Nephron progenitor cell (in vitro differentiated cells): ENCODE measurements around the gene ELANE.

Source experiments
- DNase-seq: peaks from one replicate; pipeline ENCODE4 v3.0.0; 2021
- H3K27ac Mint-ChIP-seq: 2 replicates; pipeline ENCODE4 v1.8.0; 2021; ENCODE audit warnings: mild to moderate bottlenecking, moderate library complexity, mixed read lengths
- H3K27me3 Mint-ChIP-seq: 2 replicates; pipeline ENCODE4 v1.8.0; 2021; ENCODE audit warnings: mild to moderate bottlenecking, low read depth, mixed read lengths; ENCODE audit not compliant: poor library complexity
- H3K36me3 Mint-ChIP-seq: 2 replicates; pipeline ENCODE4 v1.8.0; 2021; ENCODE audit warnings: low read depth, mixed read lengths
- H3K4me1 Mint-ChIP-seq: 2 replicates; pipeline ENCODE4 v1.8.0; 2021; ENCODE audit warnings: mixed read lengths
- H3K4me3 Mint-ChIP-seq: 2 replicates; pipeline ENCODE4 v1.8.0; 2021; ENCODE audit warnings: mild to moderate bottlenecking, moderate library complexity, mixed read lengths
- H3K9me3 Mint-ChIP-seq: 2 replicates; pipeline ENCODE4 v1.8.0; 2021; ENCODE audit warnings: mild to moderate bottlenecking, moderate library complexity, mixed read lengths
- TF ChIP-seq, protein P1 (sequence below): fragments of 200-600 bp; sonication (generic); IDR thresholded peaks from 2 replicates; pipeline ENCODE4 v1.5.0; 2021; ENCODE audit warnings: antibody characterized with exemption

The ELANE gene

DNA sequence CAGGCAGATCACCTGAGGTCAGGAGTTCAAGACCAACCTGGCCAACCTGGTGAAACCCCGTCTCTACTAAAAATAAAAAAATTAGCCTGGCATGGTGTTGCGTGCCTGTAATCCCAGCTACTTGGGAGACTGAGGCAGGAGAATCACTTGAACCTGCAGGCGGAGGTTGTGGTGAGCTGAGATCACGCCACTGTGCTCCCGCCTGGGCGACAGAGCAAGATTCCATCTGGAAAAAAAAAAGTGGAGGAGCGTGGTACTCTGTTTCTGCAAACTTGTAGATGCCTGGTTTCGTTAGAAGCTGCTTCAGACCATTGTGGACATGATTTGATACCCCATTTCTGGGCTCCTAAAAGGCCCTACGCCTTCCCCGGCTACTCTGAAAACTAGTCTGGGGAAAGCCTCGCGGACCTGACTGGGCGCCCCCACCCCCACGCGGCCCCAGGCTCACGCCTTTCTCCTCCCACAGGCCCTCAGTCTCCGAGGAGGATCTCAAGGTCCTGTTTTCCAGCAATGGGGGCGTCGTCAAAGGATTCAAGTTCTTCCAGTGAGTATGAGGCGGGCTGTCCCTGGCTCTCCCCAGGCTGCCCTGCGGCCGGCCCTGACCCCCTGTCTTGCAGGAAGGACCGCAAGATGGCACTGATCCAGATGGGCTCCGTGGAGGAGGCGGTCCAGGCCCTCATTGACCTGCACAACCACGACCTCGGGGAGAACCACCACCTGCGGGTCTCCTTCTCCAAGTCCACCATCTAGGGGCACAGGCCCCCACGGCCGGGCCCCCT lies 41.8 kb upstream of the ELANE start:
- TF ChIP-seq, protein P1, sequence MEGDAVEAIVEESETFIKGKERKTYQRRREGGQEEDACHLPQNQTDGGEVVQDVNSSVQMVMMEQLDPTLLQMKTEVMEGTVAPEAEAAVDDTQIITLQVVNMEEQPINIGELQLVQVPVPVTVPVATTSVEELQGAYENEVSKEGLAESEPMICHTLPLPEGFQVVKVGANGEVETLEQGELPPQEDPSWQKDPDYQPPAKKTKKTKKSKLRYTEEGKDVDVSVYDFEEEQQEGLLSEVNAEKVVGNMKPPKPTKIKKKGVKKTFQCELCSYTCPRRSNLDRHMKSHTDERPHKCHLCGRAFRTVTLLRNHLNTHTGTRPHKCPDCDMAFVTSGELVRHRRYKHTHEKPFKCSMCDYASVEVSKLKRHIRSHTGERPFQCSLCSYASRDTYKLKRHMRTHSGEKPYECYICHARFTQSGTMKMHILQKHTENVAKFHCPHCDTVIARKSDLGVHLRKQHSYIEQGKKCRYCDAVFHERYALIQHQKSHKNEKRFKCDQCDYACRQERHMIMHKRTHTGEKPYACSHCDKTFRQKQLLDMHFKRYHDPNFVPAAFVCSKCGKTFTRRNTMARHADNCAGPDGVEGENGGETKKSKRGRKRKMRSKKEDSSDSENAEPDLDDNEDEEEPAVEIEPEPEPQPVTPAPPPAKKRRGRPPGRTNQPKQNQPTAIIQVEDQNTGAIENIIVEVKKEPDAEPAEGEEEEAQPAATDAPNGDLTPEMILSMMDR, result no peak
- Mint-ChIP-seq H3K27ac (peak overlapping the region; percentile 84), H3K4me1 (peaks cover 10% of the 10 kb centered on the region), H3K4me3 (no peak overlapping the region), H3K9me3 (no peaks in the 10 kb centered on the region), H3K27me3 (no peaks in the 10 kb centered on the region), H3K36me3 (peaks cover 49% of the 10 kb centered on the region)
- no peak for DNase-seq

DNA sequence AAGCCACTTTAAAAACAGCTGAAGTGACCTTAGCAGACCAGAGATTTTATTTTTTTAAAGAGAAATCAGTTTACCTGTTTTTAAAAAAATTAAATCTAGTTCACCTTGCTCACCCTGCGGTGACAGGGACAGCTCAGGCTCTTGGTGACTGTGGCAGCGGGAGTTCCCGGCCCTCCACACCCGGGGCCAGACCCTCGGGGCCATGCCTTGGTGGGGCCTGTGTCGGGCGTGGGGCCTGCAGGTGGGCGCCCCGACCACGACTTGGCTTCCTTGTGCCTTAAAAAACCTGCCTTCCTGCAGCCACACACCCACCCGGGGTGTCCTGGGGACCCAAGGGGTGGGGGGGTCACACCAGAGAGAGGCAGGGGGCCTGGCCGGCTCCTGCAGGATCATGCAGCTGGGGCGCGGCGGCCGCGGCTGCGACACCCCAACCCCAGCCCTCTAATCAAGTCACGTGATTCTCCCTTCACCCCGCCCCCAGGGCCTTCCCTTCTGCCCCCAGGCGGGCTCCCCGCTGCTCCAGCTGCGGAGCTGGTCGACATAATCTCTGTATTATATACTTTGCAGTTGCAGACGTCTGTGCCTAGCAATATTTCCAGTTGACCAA lies 41.1 kb upstream of the ELANE start:
- H3K9me3 Mint-ChIP-seq, result no peaks in the 10 kb centered on the region
- H3K27ac Mint-ChIP-seq, result peak overlapping the region; percentile 84
- peaks cover 54% of the 10 kb centered on the region for H3K36me3 Mint-ChIP-seq
- H3K4me1 Mint-ChIP-seq, result peaks cover 10% of the 10 kb centered on the region
- TF ChIP-seq, protein P1, result no peak
- H3K27me3 Mint-ChIP-seq, result no peaks in the 10 kb centered on the region
- no peak for DNase-seq
- H3K4me3 Mint-ChIP-seq, result no peak overlapping the region

GRCh38 chr19:811506-812048 lies 40.5 kb upstream of the ELANE start:
- TF ChIP-seq, protein P1, result no peak
- Mint-ChIP-seq H3K27ac (peak overlapping the region; percentile 59), H3K4me3 (no peak overlapping the region), H3K4me1 (peaks cover 14% of the 10 kb centered on the region), H3K36me3 (peaks cover 59% of the 10 kb centered on the region), H3K27me3 (no peaks in the 10 kb centered on the region), H3K9me3 (no peaks in the 10 kb centered on the region)
- no peak for DNase-seq

DNA sequence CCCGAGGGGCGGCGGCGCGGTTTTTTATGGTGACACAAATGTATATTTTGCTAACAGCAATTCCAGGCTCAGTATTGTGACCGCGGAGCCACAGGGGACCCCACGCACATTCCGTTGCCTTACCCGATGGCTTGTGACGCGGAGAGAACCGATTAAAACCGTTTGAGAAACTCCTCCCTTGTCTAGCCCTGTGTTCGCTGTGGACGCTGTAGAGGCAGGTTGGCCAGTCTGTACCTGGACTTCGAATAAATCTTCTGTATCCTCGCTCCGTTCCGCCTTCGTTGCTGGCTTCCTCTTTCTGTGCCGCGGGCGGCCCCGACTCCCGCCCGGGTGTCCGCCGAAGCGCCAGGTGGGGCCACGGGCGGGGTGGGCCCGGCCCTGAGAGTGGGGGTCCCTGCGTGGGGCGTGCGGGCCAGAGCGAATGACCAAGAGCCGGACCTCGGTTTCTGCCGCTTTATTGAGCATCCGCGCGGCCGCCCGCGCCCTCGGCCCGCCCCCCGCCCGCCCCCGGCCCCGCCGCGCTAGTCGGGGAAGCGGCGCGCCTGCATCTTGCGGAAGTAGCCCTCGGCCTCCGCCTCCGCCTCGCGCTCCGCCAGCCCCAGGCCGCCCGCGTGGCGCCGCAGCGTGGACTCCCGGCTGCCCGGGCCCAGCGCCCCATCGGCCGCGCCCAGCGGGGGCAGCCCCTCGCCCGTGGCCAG lies 39.9 kb upstream of the ELANE start:
- TF ChIP-seq, protein P1, result no peak
- no peaks in the 10 kb centered on the region for H3K9me3 Mint-ChIP-seq
- no peak overlapping the region for H3K27ac Mint-ChIP-seq
- H3K27me3 Mint-ChIP-seq, result no peaks in the 10 kb centered on the region
- no peak for DNase-seq
- no peak overlapping the region for H3K4me3 Mint-ChIP-seq
- H3K4me1 Mint-ChIP-seq, result peaks cover 13% of the 10 kb centered on the region
- H3K36me3 Mint-ChIP-seq, result peaks cover 59% of the 10 kb centered on the region

GRCh38 chr19:812747-813218 lies 39.3 kb upstream of the ELANE start:
- DNase-seq, result no peak
- Mint-ChIP-seq H3K27ac (no peak overlapping the region), H3K36me3 (peaks cover 59% of the 10 kb centered on the region), H3K27me3 (no peaks in the 10 kb centered on the region), H3K4me1 (peaks cover 7% of the 10 kb centered on the region), H3K4me3 (no peak overlapping the region), H3K9me3 (no peaks in the 10 kb centered on the region)
- TF ChIP-seq, protein P1, result no peak
